NCI-H1436 treated with DMSO at 0.1 percent for 48 hours (cell line): ENCODE measurements around the gene DUS1L.

ENCODE experiments used
- DNase-seq: peaks from one replicate; lab custom pipeline; 2025; lab: John Stamatoyannopoulos, UW

Gene DUS1L

DNA sequence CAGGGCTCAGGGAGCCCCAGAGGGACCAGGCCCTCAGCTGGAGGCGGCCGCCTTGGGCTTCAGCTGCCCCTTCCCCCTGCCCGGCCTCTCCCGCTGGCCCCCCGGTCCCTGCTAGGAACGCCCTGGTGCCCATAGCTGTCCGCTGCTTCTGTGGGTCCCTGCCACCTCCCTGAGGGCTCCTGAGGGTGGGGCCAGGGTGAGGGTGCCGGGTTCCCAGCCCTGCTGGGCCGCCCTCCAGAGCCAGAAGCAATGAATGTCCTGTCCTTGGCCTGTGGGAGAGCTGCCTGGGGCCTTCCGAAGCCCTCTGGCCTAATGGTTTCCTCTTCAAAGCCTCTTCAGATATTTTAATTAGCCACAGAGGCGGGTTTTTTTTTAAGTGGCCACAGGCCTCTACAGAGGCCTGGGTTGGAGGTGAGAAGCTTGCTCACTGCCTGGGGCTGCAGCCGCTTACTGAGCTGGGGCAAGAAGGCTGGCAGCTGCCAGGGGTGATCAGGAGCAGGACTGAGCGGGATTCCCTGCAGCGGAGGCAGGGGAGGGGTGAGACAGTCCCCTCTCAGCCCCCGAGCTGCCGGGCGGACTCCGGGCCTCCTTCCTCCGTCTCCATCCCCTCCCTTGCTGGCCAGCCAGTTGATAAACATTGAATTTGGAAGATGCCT lies 52.8 kb downstream of the DUS1L start:
- no peak for DNase-seq

DNA sequence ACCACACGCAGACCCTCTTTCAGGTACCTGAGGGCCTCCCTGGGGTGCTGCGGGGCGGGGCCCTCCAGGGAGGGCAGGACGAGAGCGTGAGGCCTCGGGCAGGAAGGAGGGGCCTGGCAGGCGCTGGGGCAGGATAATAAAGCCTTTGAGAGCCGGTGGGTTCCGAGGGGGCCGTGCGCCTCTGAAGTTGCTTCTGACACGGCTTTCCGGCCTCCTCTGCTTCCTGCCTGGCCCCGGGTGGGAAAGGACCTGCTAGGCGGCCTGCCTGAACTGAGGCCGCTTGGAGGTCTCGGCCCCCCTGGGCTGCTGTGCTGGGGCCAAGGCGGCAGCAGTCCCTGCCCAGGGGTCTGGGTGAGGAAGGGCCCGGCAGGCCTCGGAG lies 53.4 kb downstream of the DUS1L start:
- no peak for DNase-seq

GRCh38 chr17:82011617-82012187 lies 53.9 kb downstream of the DUS1L start:
- no peak for DNase-seq

- DNase-seq, result no peak
Observed at GRCh38 chr17:82010575-82011525, 54.8 kb downstream of the DUS1L start.

GRCh38 chr17:82009413-82009812 lies 56.2 kb downstream of the DUS1L start:
- DNase-seq, result no peak

DNA sequence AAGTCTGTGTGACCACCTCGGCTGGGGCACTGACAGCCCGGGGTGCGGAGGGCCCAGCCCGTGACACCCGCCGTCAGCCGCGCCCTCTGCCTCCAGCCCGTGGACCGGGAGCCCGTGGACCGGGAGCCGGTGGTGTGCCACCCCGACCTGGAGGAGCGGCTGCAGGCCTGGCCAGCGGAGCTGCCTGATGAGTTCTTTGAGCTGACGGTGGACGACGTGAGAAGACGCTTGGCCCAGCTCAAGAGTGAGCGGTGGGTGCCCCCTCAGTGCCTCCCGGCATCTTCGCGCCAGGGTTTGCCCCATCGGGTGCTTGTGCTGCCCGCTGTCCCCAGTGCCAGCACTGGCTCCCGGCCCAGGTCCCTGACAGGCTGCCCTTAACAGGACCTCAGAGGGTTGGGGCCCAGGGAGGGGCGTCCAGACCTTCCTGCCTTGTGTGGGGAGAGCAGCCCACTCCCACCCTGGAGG lies 56.6 kb downstream of the DUS1L start:
- no peak for DNase-seq

GRCh38 chr17:82008258-82008940 lies 57.2 kb downstream of the DUS1L start:
- no peak for DNase-seq
